CD4-positive, alpha-beta memory T cell (primary cell): ENCODE measurements around the gene SNRNP70. TPM values are rescaled to one million over a fixed set of nuclear protein-coding genes. Genes with fewer than 3 reads are reported as not detected.

Experiments
- CTCF ChIA-PET: fragments of 350-600 bp; sonication (Branson Sonifier 250); formaldehyde crosslinking; loops from one replicate; lab custom pipeline; 2021; ENCODE audit warnings: inconsistent platforms; ENCODE audit not compliant: partially characterized antibody; lab: Charles Lee
- POLR2A ChIA-PET: fragments of 350-600 bp; sonication (Branson Sonifier 250); formaldehyde crosslinking; loops from one replicate; lab custom pipeline; 2021; ENCODE audit not compliant: partially characterized antibody; lab: Charles Lee
- DNase-seq, 5 donors: peaks; one replicate each; pipeline versions ENCODE4 v3.0.0 to v3.0.0-alpha.2; 2020 to 2022; ENCODE audit warnings: mixed read lengths in 1 of 5
- H3K27ac ChIP-seq: one replicate; pipeline ENCODE4 v1.7.0; 2013; ENCODE audit warnings: low read depth, low read length
- H3K27me3 ChIP-seq: 2 replicates; pipeline ENCODE4 v1.7.0; 2013; ENCODE audit warnings: mild to moderate bottlenecking, low read length, moderate library complexity; ENCODE audit not compliant: insufficient read depth
- H3K36me3 ChIP-seq: 2 replicates; pipeline ENCODE4 v1.7.0; 2013; ENCODE audit warnings: mild to moderate bottlenecking, low read length, moderate library complexity; ENCODE audit not compliant: insufficient read depth
- H3K4me1 ChIP-seq: 2 replicates; pipeline ENCODE4 v1.7.0; 2013; ENCODE audit warnings: mild to moderate bottlenecking, low read length, moderate library complexity; ENCODE audit not compliant: insufficient read depth
- H3K4me3 ChIP-seq, 2 donors: one replicate each; pipeline ENCODE4 v1.7.0; 2013; ENCODE audit warnings: low read length in 2 of 2, mild to moderate bottlenecking in 1 of 2
- H3K9me3 ChIP-seq, 2 donors: one replicate each; pipeline ENCODE4 v1.7.0; 2013; ENCODE audit warnings: low read length in 2 of 2, control low read depth in 1 of 2; ENCODE audit not compliant: control insufficient read depth in 1 of 2
- H3K27ac Mint-ChIP-seq, 7 donors: one replicate each; pipeline ENCODE4 v1.8.0; 2020 to 2021; ENCODE audit warnings: mixed read lengths in 7 of 7, mild to moderate bottlenecking in 6 of 7, inconsistent platforms in 3 of 7, moderate library complexity in 3 of 7
- H3K27me3 Mint-ChIP-seq, 2 donors: one replicate each; pipeline ENCODE4 v1.8.0; 2020 to 2021; ENCODE audit warnings: mixed read lengths in 2 of 2
- H3K36me3 Mint-ChIP-seq, 2 donors: one replicate each; pipeline ENCODE4 v1.8.0; 2020 to 2021; ENCODE audit warnings: mixed read lengths in 2 of 2, inconsistent platforms in 1 of 2, mild to moderate bottlenecking in 1 of 2
- H3K4me1 Mint-ChIP-seq, 4 donors: one replicate each; pipeline ENCODE4 v1.8.0; 2020 to 2021; ENCODE audit warnings: mixed read lengths in 4 of 4, mild to moderate bottlenecking in 1 of 4
- H3K4me3 Mint-ChIP-seq, 8 donors: one replicate each; pipeline ENCODE4 v1.8.0; 2020 to 2021; ENCODE audit warnings: mixed read lengths in 8 of 8, mild to moderate bottlenecking in 7 of 8, moderate library complexity in 6 of 8, inconsistent platforms in 3 of 8
- H3K9me3 Mint-ChIP-seq, 8 donors: one replicate each; pipeline ENCODE4 v1.8.0; 2020 to 2021; ENCODE audit warnings: mixed read lengths in 8 of 8, mild to moderate bottlenecking in 5 of 8, inconsistent platforms in 3 of 8, moderate library complexity in 1 of 8
- intact Hi-C: fragments of 100-400 bp; cut with micrococcal nuclease; formaldehyde crosslinking; loops from one replicate; pipeline ENCODE4 v1.15.1; 2023
- polyA plus RNA-seq, 2 donors: library from polyadenylated mRNA; unstranded; fragments of 300-500 nt; fragmentation: Illumina TruSeq; gene quantifications; one replicate each; pipeline ENCODE4 v1.2.3, GENCODE V29; 2021
- total RNA-seq, 2 experiments: library from RNA; stranded (reverse); gene quantifications; one replicate each; pipeline ENCODE4 v1.2.3, GENCODE V29; 2021

The SNRNP70 gene
- total and polyA plus RNA-seq, 4 experiments from 2014 or later, result 31.5 to 689 (median 365) TPM

- ChIA-PET CTCF (interaction anchor here (1.1 to 1.5 kb wide), 2 partner anchors 57 to 58 kb away, joined by 3 read pairs; no protein-coding TSS in a partner anchor), POLR2A (interaction anchor here (0.6 to 2.1 kb wide), 3 partner anchors 57 to 622 kb away, joined by 3 to 8 read pairs (median 3); partner anchors contain the start of genes GYS1, LIN7B and RUVBL2)
- Mint-ChIP-seq H3K4me3 (peak within 1 kb of the TSS; percentile 79 to 93 (median 89)), H3K9me3 (peaks cover 0 to 3% (median 0%) of the 10 kb centered on the region in 8 donors), H3K36me3 (no peaks in the 10 kb centered on the region), H3K27ac (peak within 1 kb of the TSS; percentile 2 to 60 (median 18)), H3K4me1 (peaks cover 7 to 27% (median 14%) of the 10 kb centered on the region in 4 donors), H3K27me3 (peaks cover 16 to 24% of the 10 kb centered on the region in 2 donors)
- Histone ChIP-seq H3K4me3 (peak within 1 kb of the TSS; percentile 49 to 57), H3K4me1 (peaks cover 23% of the 10 kb centered on the region), H3K27ac (no peak within 1 kb of the TSS), H3K36me3 (no peaks in the 10 kb centered on the region), H3K27me3 (peaks cover 18% of the 10 kb centered on the region), H3K9me3 (no peaks in the 10 kb centered on the region)
- intact Hi-C loops, result loop anchor here (2.0 to 10.0 kb wide), 2 partner anchors 39 to 63 kb away; partner anchors contain the start of genes GYS1 and RUVBL2
- DNase-seq, result peak in 4 of 5 donors; percentile 20 to 43 (median 22)
Measured at GRCh38 chr19:49057636-49058234, 27.5 kb upstream of the SNRNP70 start, which contains the start of gene CGB7. Gene CGB7 (minus strand): TSS chr19:49057749. CDS start chr19:49055375, 2,374 bp downstream.

GRCh38 chr19:49058562-49058961 lies 26.7 kb upstream of the SNRNP70 start:
- Histone ChIP-seq H3K27me3 (peaks cover 18% of the 10 kb centered on the region), H3K36me3 (no peaks in the 10 kb centered on the region), H3K4me1 (peaks cover 23% of the 10 kb centered on the region), H3K4me3 (no peak overlapping the region), H3K9me3 (no peaks in the 10 kb centered on the region), H3K27ac (no peak overlapping the region)
- Mint-ChIP-seq H3K4me1 (peaks cover 7 to 27% (median 14%) of the 10 kb centered on the region in 4 donors), H3K27me3 (peaks cover 17 to 24% of the 10 kb centered on the region in 2 donors), H3K9me3 (peaks cover 0 to 3% (median 0%) of the 10 kb centered on the region in 8 donors), H3K4me3 (peak overlapping the region in 4 of 8 donors; percentile 86 to 93 (median 90)), H3K27ac (no peak overlapping the region), H3K36me3 (no peaks in the 10 kb centered on the region)
- no peak for DNase-seq
- POLR2A ChIA-PET, result interaction anchor here (2.1 kb wide), 1 partner anchor 65 kb away, joined by 8 read pairs; the partner anchor contains the start of genes GYS1 and RUVBL2
- intact Hi-C loops, result loop anchor here (10.0 kb wide), 1 partner anchor 64 kb away; the partner anchor contains the start of genes GYS1 and RUVBL2
- CTCF ChIA-PET, result no interaction called here

GRCh38 chr19:49059053-49059452 lies 26.2 kb upstream of the SNRNP70 start:
- peak overlapping the region in 1 of 8 donors; percentile 36 for H3K4me3 Mint-ChIP-seq
- Histone ChIP-seq H3K36me3 (no peaks in the 10 kb centered on the region), H3K4me1 (peaks cover 23% of the 10 kb centered on the region), H3K9me3 (no peaks in the 10 kb centered on the region), H3K27me3 (peaks cover 20% of the 10 kb centered on the region), H3K4me3 (no peak overlapping the region), H3K27ac (no peak overlapping the region)
- H3K9me3 Mint-ChIP-seq, result peaks cover 0 to 3% (median 0%) of the 10 kb centered on the region in 8 donors
- intact Hi-C loops, result loop anchor here (10.0 kb wide), 1 partner anchor 64 kb away; the partner anchor contains the start of genes GYS1 and RUVBL2
- no peak for DNase-seq
- peaks cover 7 to 27% (median 14%) of the 10 kb centered on the region in 4 donors for H3K4me1 Mint-ChIP-seq
- H3K27ac Mint-ChIP-seq, result peak overlapping the region in 1 of 7 donors; percentile 77
- ChIA-PET CTCF (interaction anchor here (0.6 kb wide), 1 partner anchor 716 kb away, joined by 4 read pairs; no protein-coding TSS in a partner anchor), POLR2A (interaction anchor here (2.1 kb wide), 1 partner anchor 66 kb away, joined by 8 read pairs; the partner anchor contains the start of genes GYS1 and RUVBL2)
- no peaks in the 10 kb centered on the region for H3K36me3 Mint-ChIP-seq
- peaks cover 18 to 24% of the 10 kb centered on the region in 2 donors for H3K27me3 Mint-ChIP-seq

GRCh38 chr19:49061000-49061399 lies 24.3 kb upstream of the SNRNP70 start:
- H3K27me3 Mint-ChIP-seq, result peaks cover 20 to 29% of the 10 kb centered on the region in 2 donors
- no peak overlapping the region for H3K4me3 Mint-ChIP-seq
- intact Hi-C loops, result no loop called here
- H3K36me3 Mint-ChIP-seq, result no peaks in the 10 kb centered on the region
- Histone ChIP-seq H3K27me3 (peaks cover 25% of the 10 kb centered on the region), H3K4me1 (peaks cover 21% of the 10 kb centered on the region), H3K36me3 (no peaks in the 10 kb centered on the region), H3K27ac (no peak overlapping the region), H3K9me3 (no peaks in the 10 kb centered on the region), H3K4me3 (no peak overlapping the region)
- CTCF ChIA-PET, result no interaction called here
- H3K9me3 Mint-ChIP-seq, result peaks cover 0 to 3% (median 0%) of the 10 kb centered on the region in 8 donors
- peaks cover 7 to 22% (median 15%) of the 10 kb centered on the region in 4 donors for H3K4me1 Mint-ChIP-seq
- DNase-seq, result no peak
- POLR2A ChIA-PET, result no interaction called here
- H3K27ac Mint-ChIP-seq, result no peak overlapping the region

- Histone ChIP-seq H3K27ac (no peak overlapping the region), H3K27me3 (peaks cover 25% of the 10 kb centered on the region), H3K4me1 (peaks cover 17% of the 10 kb centered on the region), H3K9me3 (no peaks in the 10 kb centered on the region), H3K36me3 (no peaks in the 10 kb centered on the region), H3K4me3 (no peak overlapping the region)
- H3K27me3 Mint-ChIP-seq, result peaks cover 22 to 34% of the 10 kb centered on the region in 2 donors
- DNase-seq, result no peak
- CTCF ChIA-PET, result no interaction called here
- H3K27ac Mint-ChIP-seq, result no peak overlapping the region
- POLR2A ChIA-PET, result no interaction called here
- no peaks in the 10 kb centered on the region for H3K36me3 Mint-ChIP-seq
- intact Hi-C loops, result no loop called here
- no peak overlapping the region for H3K4me3 Mint-ChIP-seq
- peaks cover 0 to 3% (median 0%) of the 10 kb centered on the region in 8 donors for H3K9me3 Mint-ChIP-seq
- H3K4me1 Mint-ChIP-seq, result peaks cover 7 to 22% (median 13%) of the 10 kb centered on the region in 4 donors
Measured at GRCh38 chr19:49061445-49061844, 23.8 kb upstream of the SNRNP70 start.

GRCh38 chr19:49064029-49064629 lies 21.1 kb upstream of the SNRNP70 start:
- peaks cover 22 to 37% of the 10 kb centered on the region in 2 donors for H3K27me3 Mint-ChIP-seq
- DNase-seq, result no peak
- intact Hi-C loops, result no loop called here

More at GRCh38 chr19:49064029-49064629, 21.1 kb upstream of the SNRNP70 start:
- H3K4me3 Mint-ChIP-seq, result peak overlapping the region in 2 of 8 donors; percentile 43 to 52
- H3K9me3 Mint-ChIP-seq, result peaks cover 0 to 4% (median 0%) of the 10 kb centered on the region in 8 donors
- H3K36me3 Mint-ChIP-seq, result no peaks in the 10 kb centered on the region
- H3K4me1 Mint-ChIP-seq, result peaks cover 0 to 5% (median 0%) of the 10 kb centered on the region in 4 donors
- H3K27me3 ChIP-seq, result peaks cover 8% of the 10 kb centered on the region
- no peak overlapping the region for H3K27ac Mint-ChIP-seq
- no peak overlapping the region for H3K27ac ChIP-seq
- ChIA-PET POLR2A (no interaction called here), CTCF (interaction anchor here (1.4 kb wide), 1 partner anchor 42 kb away, joined by 3 read pairs; no protein-coding TSS in a partner anchor)
- no peak overlapping the region for H3K4me3 ChIP-seq
- H3K9me3 ChIP-seq, result no peaks in the 10 kb centered on the region
- no peaks in the 10 kb centered on the region for H3K4me1 ChIP-seq
- no peaks in the 10 kb centered on the region for H3K36me3 ChIP-seq
